Neuronal stem cell (in vitro differentiated cells): ENCODE results near the gene NME7.

ENCODE experiments used
- DNase-seq: peaks from one replicate; pipeline ENCODE4 v3.0.0-alpha.2; 2013; ENCODE audit warnings: low spot score
- H2AFZ ChIP-seq: one replicate; pipeline ENCODE4 v1.6.1; 2013; ENCODE audit warnings: mild to moderate bottlenecking, low read length, inconsistent platforms
- H2AK5ac ChIP-seq: 2 replicates; pipeline ENCODE4 v1.6.1; 2013; ENCODE audit warnings: low read depth, mild to moderate bottlenecking, inconsistent platforms, low read length, moderate library complexity, mixed read lengths
- H2BK120ac ChIP-seq: 2 replicates; pipeline ENCODE4 v1.6.1; 2013; ENCODE audit warnings: low read depth, mild to moderate bottlenecking, inconsistent platforms, low read length, moderate library complexity, mixed read lengths
- H2BK12ac ChIP-seq: one replicate; pipeline ENCODE4 v1.6.1; 2013; ENCODE audit warnings: low read length, inconsistent platforms
- H2BK15ac ChIP-seq: 2 replicates; pipeline ENCODE4 v1.6.1; 2013; ENCODE audit warnings: mild to moderate bottlenecking, low read length, inconsistent platforms, mixed read lengths
- H2BK5ac ChIP-seq: one replicate; pipeline ENCODE4 v1.6.1; 2013; ENCODE audit warnings: inconsistent platforms, mild to moderate bottlenecking, low read length, moderate library complexity
- H3K14ac ChIP-seq: one replicate; pipeline ENCODE4 v1.6.1; 2013; ENCODE audit warnings: low read length, inconsistent platforms
- H3K18ac ChIP-seq: 2 replicates; pipeline ENCODE4 v1.6.1; 2013; ENCODE audit warnings: low read length, inconsistent platforms
- H3K23ac ChIP-seq: 2 replicates; pipeline ENCODE4 v1.6.1; 2013; ENCODE audit warnings: low read depth, mild to moderate bottlenecking, mixed read lengths, low read length, inconsistent platforms; ENCODE audit not compliant: poor library complexity
- H3K27ac ChIP-seq: replicated peaks from 3 replicates; pipeline ENCODE4 v1.5.1; 2013; ENCODE audit warnings: low read length, inconsistent platforms
- H3K27me3 ChIP-seq, 3 experiments: 2 replicates each; pipeline ENCODE4 v1.6.1; 2013; ENCODE audit warnings: low read length in 3 of 3, mild to moderate bottlenecking in 2 of 3, inconsistent platforms in 1 of 3, low read depth in 1 of 3, mixed read lengths in 1 of 3, moderate library complexity in 1 of 3; ENCODE audit not compliant: control insufficient read depth in 3 of 3, insufficient read depth in 3 of 3
- H3K36me3 ChIP-seq, 2 donors: replicated peaks in 1 of 2; 2 replicates each; pipeline ENCODE4 v1.6.1; 2013; ENCODE audit warnings: low read length in 2 of 2; ENCODE audit not compliant: control insufficient read depth in 2 of 2, insufficient read depth in 2 of 2
- H3K4ac ChIP-seq: 2 replicates; pipeline ENCODE4 v1.6.1; 2013; ENCODE audit warnings: inconsistent platforms, mild to moderate bottlenecking, low read length, moderate library complexity
- H3K4me1 ChIP-seq, 2 donors: 1 replicate in 1 of 2; 2 replicates in 1 of 2; pipeline ENCODE4 v1.6.1; 2013; ENCODE audit warnings: low read length in 2 of 2, low read depth in 1 of 2; ENCODE audit not compliant: control insufficient read depth in 2 of 2, insufficient read depth in 1 of 2
- H3K4me2 ChIP-seq: one replicate; pipeline ENCODE4 v1.6.1; 2013; ENCODE audit warnings: mild to moderate bottlenecking, low read length, inconsistent platforms; ENCODE audit not compliant: insufficient read depth, poor library complexity, severe bottlenecking
- H3K4me3 ChIP-seq, 2 donors: 2 replicates each; pipeline ENCODE4 v1.5.1; 2013; ENCODE audit warnings: low read length in 2 of 2, mild to moderate bottlenecking in 2 of 2, inconsistent platforms in 1 of 2, moderate library complexity in 1 of 2
- H3K79me1 ChIP-seq: one replicate; pipeline ENCODE4 v1.6.1; 2013; ENCODE audit warnings: low read depth, mild to moderate bottlenecking, inconsistent platforms, low read length, moderate library complexity
- H3K9ac ChIP-seq: one replicate; pipeline ENCODE4 v1.6.1; 2013; ENCODE audit warnings: mild to moderate bottlenecking, low read depth, low read length, inconsistent platforms; ENCODE audit not compliant: poor library complexity
- H3K9me3 ChIP-seq, 2 donors: replicated peaks in 1 of 2; 2 replicates each; pipeline versions ENCODE3 to v1.6.1; 2013; ENCODE audit warnings: low read length in 2 of 2, mild to moderate bottlenecking in 2 of 2, inconsistent platforms in 1 of 2, low read depth in 1 of 2, mixed read lengths in 1 of 2, moderate library complexity in 1 of 2; ENCODE audit not compliant: control insufficient read depth in 2 of 2, insufficient read depth in 1 of 2
- H4K8ac ChIP-seq: one replicate; pipeline ENCODE4 v1.6.1; 2013; ENCODE audit warnings: low read depth, mild to moderate bottlenecking, inconsistent platforms, low read length, moderate library complexity
- H4K91ac ChIP-seq: one replicate; pipeline ENCODE4 v1.6.1; 2013; ENCODE audit warnings: low read length, low read depth, mild to moderate bottlenecking, inconsistent platforms; ENCODE audit not compliant: poor library complexity
- WGBS, 2 donors: extraction: QIAGEN DNeasy Blood & Tissue Kit; methylation state at CpG; one replicate each; pipeline ENCODE4 v1.1.7; 2013; ENCODE audit warnings: missing lambda C conversion rate in 2 of 2, mixed read lengths in 1 of 2; ENCODE audit not compliant: insufficient read length in 2 of 2, insufficient replicate concordance in 1 of 2; ENCODE audit errors: extremely low coverage in 2 of 2; 5-methylcytosine and 5-hydroxymethylcytosine counted together

The NME7 gene

GRCh38 chr1:169249611-169250010 lies 118.0 kb downstream of the NME7 start:
- Histone ChIP-seq H3K36me3 (no peaks in the 10 kb centered on the region), H3K4ac (no peak overlapping the region), H3K4me2 (no peak overlapping the region), H3K9ac (no peak overlapping the region), H2BK120ac (no peak overlapping the region), H3K4me1 (no peaks in the 10 kb centered on the region), H3K79me1 (no peaks in the 10 kb centered on the region), H2BK12ac (no peak overlapping the region), H3K27me3 (no peaks in the 10 kb centered on the region), H3K9me3 (no peaks in the 10 kb centered on the region), H3K18ac (no peak overlapping the region), H2AFZ (no peak overlapping the region), H2BK5ac (no peak overlapping the region), H2BK15ac (no peak overlapping the region), H3K14ac (no peak overlapping the region), H2AK5ac (no peak overlapping the region), H3K4me3 (no peak overlapping the region), H4K8ac (no peak overlapping the region), H3K27ac (no peak overlapping the region), H4K91ac (no peak overlapping the region), H3K23ac (no peak overlapping the region)
- WGBS, 2 donors, result no CpG with 5 or more reads among the region's 1 CpG
- DNase-seq, result no peak

GRCh38 chr1:169245706-169246105 lies 121.9 kb downstream of the NME7 start:
- Histone ChIP-seq H3K9ac (no peak overlapping the region), H3K14ac (no peak overlapping the region), H3K9me3 (no peaks in the 10 kb centered on the region), H2AK5ac (no peak overlapping the region), H4K8ac (no peak overlapping the region), H3K4me2 (no peak overlapping the region), H3K4ac (no peak overlapping the region), H2AFZ (no peak overlapping the region), H3K4me3 (no peak overlapping the region), H4K91ac (no peak overlapping the region), H3K27me3 (no peaks in the 10 kb centered on the region), H3K27ac (no peak overlapping the region), H3K4me1 (no peaks in the 10 kb centered on the region), H2BK120ac (no peak overlapping the region), H3K79me1 (no peaks in the 10 kb centered on the region), H3K36me3 (no peaks in the 10 kb centered on the region), H2BK12ac (no peak overlapping the region), H2BK15ac (no peak overlapping the region), H3K23ac (no peak overlapping the region), H2BK5ac (no peak overlapping the region), H3K18ac (no peak overlapping the region)
- WGBS, 2 donors, result no CpG with 5 or more reads among the region's 1 CpG
- no peak for DNase-seq

- Histone ChIP-seq H3K79me1 (no peaks in the 10 kb centered on the region), H2AFZ (no peak overlapping the region), H2AK5ac (no peak overlapping the region), H3K4me3 (no peak overlapping the region), H3K4me1 (no peaks in the 10 kb centered on the region), H3K4ac (no peak overlapping the region), H3K9ac (no peak overlapping the region), H4K91ac (no peak overlapping the region), H3K4me2 (no peak overlapping the region), H3K36me3 (no peaks in the 10 kb centered on the region), H3K27me3 (no peaks in the 10 kb centered on the region), H3K9me3 (no peaks in the 10 kb centered on the region), H3K14ac (no peak overlapping the region), H4K8ac (no peak overlapping the region), H2BK12ac (no peak overlapping the region), H2BK120ac (no peak overlapping the region), H3K18ac (no peak overlapping the region), H3K23ac (no peak overlapping the region), H3K27ac (no peak overlapping the region), H2BK15ac (no peak overlapping the region), H2BK5ac (no peak overlapping the region)
- no CpG with 5 or more reads among the region's 3 CpGs for WGBS, 2 donors
- DNase-seq, result no peak
Observed at GRCh38 chr1:169240449-169241232, 127.0 kb downstream of the NME7 start.

GRCh38 chr1:169236880-169237279 lies 130.7 kb downstream of the NME7 start:
- no peak overlapping the region for H3K4me3 ChIP-seq
- no peak overlapping the region for H3K9ac ChIP-seq
- WGBS, 2 donors, result no CpG with 5 or more reads among the region's 4 CpGs
- H3K18ac ChIP-seq, result no peak overlapping the region
- no peak overlapping the region for H3K14ac ChIP-seq
- no peak overlapping the region for H2BK15ac ChIP-seq
- H3K23ac ChIP-seq, result no peak overlapping the region
- no peak overlapping the region for H2BK12ac ChIP-seq
- H2BK5ac ChIP-seq, result no peak overlapping the region
- H2BK120ac ChIP-seq, result no peak overlapping the region
- H3K27ac ChIP-seq, result no peak overlapping the region
- no peaks in the 10 kb centered on the region for H3K4me1 ChIP-seq
- H4K91ac ChIP-seq, result no peak overlapping the region
- no peaks in the 10 kb centered on the region for H3K36me3 ChIP-seq
- no peak overlapping the region for H2AFZ ChIP-seq
- H3K9me3 ChIP-seq, result no peaks in the 10 kb centered on the region
- H3K27me3 ChIP-seq, result no peaks in the 10 kb centered on the region
- no peak overlapping the region for H3K4me2 ChIP-seq
- no peak overlapping the region for H4K8ac ChIP-seq
- H3K79me1 ChIP-seq, result no peaks in the 10 kb centered on the region
- no peak overlapping the region for H2AK5ac ChIP-seq
- H3K4ac ChIP-seq, result no peak overlapping the region
- DNase-seq, result no peak
